ENCODE measurements around the gene ZDHHC3.

The ZDHHC3 gene

GRCh38 chr3:44890852-44891251, 85.1 kb downstream of the ZDHHC3 start:
- DNase-seq: no peak

- DNase-seq: no peak
Measured at GRCh38 chr3:44890258-44890657, 85.7 kb downstream of the ZDHHC3 start.

- DNase-seq: no peak
Measured at GRCh38 chr3:44887101-44887500, 88.9 kb downstream of the ZDHHC3 start.

- peak; percentile 63 for DNase-seq
Measured at GRCh38 chr3:44886561-44886960, 89.4 kb downstream of the ZDHHC3 start.

- peak; percentile 94 for DNase-seq
Measured at GRCh38 chr3:44885618-44886017, 90.4 kb downstream of the ZDHHC3 start.

GRCh38 chr3:44883999-44884431, 92.0 kb downstream of the ZDHHC3 start:
- DNase-seq: peak; percentile 99

- DNase-seq: no peak
Measured at GRCh38 chr3:44883213-44883955, 92.6 kb downstream of the ZDHHC3 start.

GRCh38 chr3:44880284-44880683, 95.7 kb downstream of the ZDHHC3 start:
- DNase-seq: no peak

GRCh38 chr3:44877333-44877732, 98.6 kb downstream of the ZDHHC3 start:
- DNase-seq: no peak

GRCh38 chr3:44875596-44875995, 100.4 kb downstream of the ZDHHC3 start:
- DNase-seq: no peak

All from NCI-H226 (cell line).